ENCODE results near the gene PLXNA2. TPM values are rescaled to one million over a fixed set of nuclear protein-coding genes. Genes with fewer than 3 reads are reported as not detected.

The PLXNA2 gene
- polyA plus RNA-seq, 4 donors = 12.4 to 16.7 (median 14.4) TPM

- DNase-seq (ENCODE audit: low read depth in 4 of 4, low spot score in 3 of 4) = no peak
Measured at GRCh38 chr1:208126108-208126507, 118.1 kb downstream of the PLXNA2 start.

GRCh38 chr1:208122612-208123358, 121.4 kb downstream of the PLXNA2 start:
- DNase-seq (ENCODE audit: low read depth in 4 of 4, low spot score in 3 of 4) = no peak

- no peak for DNase-seq (ENCODE audit: low read depth in 4 of 4, low spot score in 3 of 4)
Measured at GRCh38 chr1:208121813-208122364, 122.3 kb downstream of the PLXNA2 start.

- DNase-seq (ENCODE audit: low read depth in 4 of 4, low spot score in 3 of 4) = no peak
Measured at GRCh38 chr1:208120431-208120790, 123.8 kb downstream of the PLXNA2 start.

- DNase-seq (ENCODE audit: low read depth in 4 of 4, low spot score in 3 of 4) = no peak
Measured at GRCh38 chr1:208118841-208119606, 125.2 kb downstream of the PLXNA2 start.

- DNase-seq (ENCODE audit: low read depth in 4 of 4, low spot score in 3 of 4) = no peak
Measured at GRCh38 chr1:208118306-208118705, 125.9 kb downstream of the PLXNA2 start.

- no peak for DNase-seq (ENCODE audit: low read depth in 4 of 4, low spot score in 3 of 4)
Measured at GRCh38 chr1:208117826-208118225, 126.4 kb downstream of the PLXNA2 start.

- DNase-seq (ENCODE audit: low read depth in 4 of 4, low spot score in 3 of 4) = no peak
Measured at GRCh38 chr1:208117409-208117808, 126.8 kb downstream of the PLXNA2 start.

GRCh38 chr1:208115924-208116640, 128.1 kb downstream of the PLXNA2 start:
- no peak for DNase-seq (ENCODE audit: low read depth in 4 of 4, low spot score in 3 of 4)

GRCh38 chr1:208113011-208113410, 131.2 kb downstream of the PLXNA2 start:
- DNase-seq (ENCODE audit: low read depth in 4 of 4, low spot score in 3 of 4) = no peak

GRCh38 chr1:208112401-208112800, 131.8 kb downstream of the PLXNA2 start:
- DNase-seq (ENCODE audit: low read depth in 4 of 4, low spot score in 3 of 4) = no peak

- no peak for DNase-seq (ENCODE audit: low read depth in 4 of 4, low spot score in 3 of 4)
Measured at GRCh38 chr1:208111646-208112190, 132.5 kb downstream of the PLXNA2 start.

- no peak for DNase-seq (ENCODE audit: low read depth in 4 of 4, low spot score in 3 of 4)
Measured at GRCh38 chr1:208110296-208110695, 133.9 kb downstream of the PLXNA2 start.

- DNase-seq (ENCODE audit: low read depth in 4 of 4, low spot score in 3 of 4) = no peak
Measured at GRCh38 chr1:208108646-208109330, 135.4 kb downstream of the PLXNA2 start.

- DNase-seq (ENCODE audit: low read depth in 4 of 4, low spot score in 3 of 4) = no peak
Measured at GRCh38 chr1:208108213-208108608, 136.0 kb downstream of the PLXNA2 start.

GRCh38 chr1:208107425-208108212, 136.6 kb downstream of the PLXNA2 start:
- DNase-seq (ENCODE audit: low read depth in 4 of 4, low spot score in 3 of 4) = no peak

GRCh38 chr1:208106218-208106617, 138.0 kb downstream of the PLXNA2 start:
- no peak for DNase-seq (ENCODE audit: low read depth in 4 of 4, low spot score in 3 of 4)

- DNase-seq (ENCODE audit: low read depth in 4 of 4, low spot score in 3 of 4) = no peak
Measured at GRCh38 chr1:208105756-208106155, 138.4 kb downstream of the PLXNA2 start.

Data from right renal pelvis (tissue), 4 donors.